ENCODE measurements around the gene BATF. TPM values are rescaled to one million over a fixed set of nuclear protein-coding genes. Genes with fewer than 3 reads are reported as not detected.

The BATF gene
- polyA plus RNA-seq, 3 donors = 1.2 to 17.2 (median 8.5) TPM

DNA sequence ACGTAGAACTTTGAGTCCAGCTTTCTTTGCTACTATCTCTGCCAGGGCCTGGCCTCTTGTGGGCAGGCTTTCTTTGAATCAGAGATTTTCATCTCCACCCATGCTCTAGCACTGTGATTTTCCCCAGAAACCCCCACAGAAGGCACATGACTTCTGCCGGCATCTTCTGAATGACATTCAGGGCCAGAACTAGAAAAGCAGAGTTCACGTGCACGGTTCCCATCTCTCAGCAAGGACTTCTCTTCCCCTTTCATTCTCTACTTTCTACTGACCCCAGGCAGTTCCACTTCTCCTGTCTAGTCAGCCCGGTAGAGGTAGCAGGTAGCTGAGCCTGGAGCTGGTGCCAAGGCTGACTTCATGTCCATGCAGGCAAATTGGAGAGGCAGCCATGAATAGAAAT lies 26.9 kb downstream of the BATF start:
- WGBS, 3 donors = 69 to 83% (median 72%) methylated on average over 5 of the region's 5 CpGs
- H3K27ac ChIP-seq (ENCODE audit: low read depth, low read length) = no peak overlapping the region

- no peak overlapping the region for H3K27ac ChIP-seq (ENCODE audit: low read depth, low read length)
- WGBS, 3 donors = 80 to 88% (median 87%) methylated on average over 7 of the region's 7 CpGs
Measured at GRCh38 chr14:75551021-75551420, 28.8 kb downstream of the BATF start.

DNA sequence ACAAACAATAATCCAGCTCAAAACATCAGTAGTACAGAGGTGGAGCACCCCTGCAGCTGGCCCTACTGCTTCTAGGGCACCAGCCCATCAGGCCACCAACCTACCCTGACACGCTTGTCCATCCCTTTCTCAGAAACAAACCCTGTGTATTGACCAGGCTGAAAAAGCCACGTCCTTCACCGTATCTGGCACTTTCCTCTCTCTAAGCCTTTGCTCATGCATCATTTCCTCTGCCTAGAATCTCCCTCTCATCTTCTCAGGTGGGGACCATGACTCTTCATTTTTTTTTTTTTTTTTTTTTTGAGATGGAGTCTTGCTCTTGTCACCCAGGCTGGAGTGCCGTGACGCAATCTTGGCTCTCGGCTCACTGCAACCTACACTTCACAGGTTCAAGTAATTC lies 30.9 kb downstream of the BATF start:
- WGBS, 3 donors = 88 to 95% (median 92%) methylated on average over 6 of the region's 6 CpGs
- no peak overlapping the region for H3K27ac ChIP-seq (ENCODE audit: low read depth, low read length)

DNA sequence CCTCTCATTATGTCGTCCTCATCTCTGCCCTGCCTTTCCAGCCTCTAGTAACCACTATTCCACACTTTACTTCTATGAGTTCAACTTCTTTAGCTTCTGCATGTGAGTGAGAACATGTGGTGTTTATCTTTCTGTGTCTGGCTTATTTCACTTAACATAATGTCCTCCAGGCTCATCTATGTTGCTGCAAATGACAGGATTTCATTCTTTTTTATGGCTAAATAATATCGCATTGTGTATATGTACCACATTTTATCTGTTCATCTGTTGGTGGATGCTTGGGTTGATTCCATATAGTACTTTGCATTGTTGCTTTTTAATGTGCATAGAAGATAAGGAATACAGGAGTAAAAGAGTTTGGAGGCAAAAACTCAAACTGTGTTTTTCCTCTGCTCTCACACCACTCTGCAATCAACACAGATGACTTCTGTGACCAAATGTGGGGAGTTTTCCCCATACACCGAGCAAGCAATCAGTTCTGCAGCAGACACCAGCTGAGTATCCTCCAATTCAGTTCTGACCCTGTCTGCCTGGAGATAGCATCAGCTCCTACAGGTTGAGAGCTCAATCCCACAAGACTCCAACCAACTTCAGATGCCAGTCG lies 31.6 kb downstream of the BATF start:
- WGBS, 3 donors = 58 to 75% (median 65%) methylated on average over 4 of the region's 4 CpGs
- no peak overlapping the region for H3K27ac ChIP-seq (ENCODE audit: low read depth, low read length)

DNA sequence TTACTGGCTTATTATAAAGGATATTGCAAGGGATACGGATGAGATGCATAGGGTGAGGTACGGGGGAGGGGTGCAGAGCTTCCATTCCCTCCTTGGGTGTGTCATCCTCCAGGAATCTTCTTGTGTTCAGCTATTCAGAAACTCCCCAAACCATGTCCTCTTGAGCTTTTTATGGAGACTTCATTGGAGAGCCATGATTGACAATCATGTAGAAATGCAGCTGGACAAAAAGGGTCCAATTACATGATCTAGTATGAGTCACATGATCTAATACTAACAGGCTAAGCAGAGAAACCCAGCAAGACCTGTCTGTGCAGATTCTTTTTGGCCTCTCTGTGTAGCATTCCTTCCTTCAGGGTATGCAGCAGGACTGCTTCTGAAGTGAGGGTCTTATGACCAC lies 32.2 kb downstream of the BATF start:
- WGBS, 3 donors = 44 to 61% (median 46%) methylated on average over 2 of the region's 2 CpGs
- H3K27ac ChIP-seq (ENCODE audit: low read depth, low read length) = no peak overlapping the region

GRCh38 chr14:75558440-75558839 lies 36.2 kb downstream of the BATF start:
- WGBS, 3 donors = 77 to 86% (median 84%) methylated on average over 5 of the region's 5 CpGs
- no peak overlapping the region for H3K27ac ChIP-seq (ENCODE audit: low read depth, low read length)

GRCh38 chr14:75559045-75559444 lies 36.8 kb downstream of the BATF start:
- no peak overlapping the region for H3K27ac ChIP-seq (ENCODE audit: low read depth, low read length)
- WGBS, 3 donors = 86 to 95% (median 86%) methylated on average over 6 of the region's 6 CpGs

DNA sequence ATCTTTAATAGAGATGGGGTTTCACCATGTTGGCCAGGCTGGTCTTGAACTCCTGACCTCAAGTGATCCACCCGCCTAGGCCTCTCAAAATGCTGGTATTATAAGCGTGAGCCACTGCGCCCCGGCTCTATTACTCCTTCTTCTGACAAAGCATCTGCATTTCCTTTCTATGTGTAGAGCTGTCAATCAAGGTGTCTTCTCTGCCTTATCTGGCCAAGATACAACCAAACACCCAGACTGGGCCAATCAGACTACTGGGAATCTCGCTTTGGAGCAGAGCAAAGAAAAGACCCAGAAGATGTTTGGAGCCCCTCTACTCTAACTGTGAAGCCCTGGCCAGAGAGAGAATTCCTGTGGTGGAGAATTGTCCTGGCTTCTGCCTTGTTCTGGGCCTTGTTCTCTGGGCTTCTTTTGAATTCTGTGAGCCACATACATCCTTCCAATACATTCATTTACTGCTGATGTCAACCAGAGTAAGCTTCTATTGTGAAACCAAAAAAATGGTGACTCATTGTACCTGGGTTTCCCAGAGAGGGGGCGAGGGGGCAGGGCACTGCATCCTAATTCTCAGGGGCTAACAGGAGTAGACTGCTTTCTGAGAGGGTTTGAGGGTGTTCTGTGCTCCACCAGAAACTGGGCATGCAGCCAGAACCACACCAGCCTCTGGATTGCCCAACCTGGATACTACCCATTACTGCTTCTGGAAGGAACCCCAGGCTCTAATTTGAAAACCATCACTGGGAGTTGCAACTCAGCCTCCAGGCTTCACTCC lies 37.4 kb downstream of the BATF start:
- H3K27ac ChIP-seq (ENCODE audit: low read depth, low read length) = no peak overlapping the region
- WGBS, 3 donors = 78 to 92% (median 82%) methylated on average over 6 of the region's 6 CpGs

DNA sequence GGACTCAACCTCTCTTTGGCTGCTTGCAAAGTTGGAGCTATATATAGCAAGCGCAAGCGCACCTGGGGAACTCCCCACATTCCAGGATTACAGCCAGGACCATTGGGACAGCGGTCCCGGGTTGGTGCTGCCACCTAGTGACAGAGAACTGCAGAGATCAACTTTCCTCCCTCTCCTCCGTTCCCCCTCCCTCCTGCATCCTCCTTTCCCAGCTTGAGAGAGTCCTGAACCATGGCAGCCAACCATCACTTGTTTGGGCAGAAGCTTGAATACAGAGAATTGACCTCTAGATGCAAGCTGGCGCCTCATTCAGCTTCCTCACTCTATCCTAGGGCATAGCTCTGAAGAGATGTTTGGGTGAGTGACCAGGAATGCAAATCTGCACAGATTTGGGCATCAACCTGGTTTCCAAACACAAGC lies 38.8 kb downstream of the BATF start:
- H3K27ac ChIP-seq (ENCODE audit: low read depth, low read length) = no peak overlapping the region
- WGBS, 3 donors = 2 to 3% (median 2%) methylated on average over 6 of the region's 6 CpGs

DNA sequence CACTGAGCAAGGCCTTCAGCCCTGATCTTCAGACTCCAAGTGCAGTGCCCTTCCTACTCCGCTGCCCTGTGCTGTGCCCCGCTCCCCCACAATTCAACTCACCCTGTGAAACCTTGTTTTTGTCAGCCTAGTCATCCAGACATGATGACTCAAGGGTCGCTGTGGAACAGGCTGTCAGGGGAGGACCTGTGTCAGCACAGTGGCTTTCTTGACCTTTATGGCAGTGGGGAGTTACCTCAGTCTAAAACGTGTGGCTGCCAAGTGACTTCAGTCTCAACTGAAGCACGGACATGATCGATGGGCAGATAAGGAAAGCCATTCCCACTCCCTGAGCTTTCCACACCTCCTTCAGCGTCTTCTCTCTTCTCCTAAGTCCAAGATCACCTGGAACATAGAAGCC lies 39.8 kb downstream of the BATF start:
- H3K27ac ChIP-seq (ENCODE audit: low read depth, low read length) = no peak overlapping the region
- 48 to 72% (median 62%) methylated on average over 7 of the region's 7 CpGs for WGBS, 3 donors

DNA sequence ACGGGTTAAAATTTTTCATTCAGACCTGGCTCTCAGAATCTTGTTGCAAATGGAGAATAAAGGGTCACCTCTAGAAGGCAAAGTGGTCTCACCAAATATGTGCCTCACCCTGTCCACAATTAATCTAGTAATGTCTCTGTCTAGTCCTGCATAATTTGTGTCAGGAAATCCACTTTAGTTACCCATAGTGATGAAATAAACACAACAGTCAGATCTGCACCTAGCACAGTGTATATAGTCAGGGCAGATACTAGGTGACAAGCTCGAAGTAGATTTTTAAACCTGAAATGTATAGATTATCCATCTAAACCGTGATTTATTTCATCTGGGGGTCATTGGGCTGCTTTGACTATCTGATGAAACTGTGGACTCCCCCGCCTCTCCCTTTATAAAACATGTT lies 40.2 kb downstream of the BATF start:
- H3K27ac ChIP-seq (ENCODE audit: low read depth, low read length) = no peak overlapping the region
- WGBS, 3 donors = 45 to 82% (median 78%) methylated on average over 4 of the region's 4 CpGs

DNA sequence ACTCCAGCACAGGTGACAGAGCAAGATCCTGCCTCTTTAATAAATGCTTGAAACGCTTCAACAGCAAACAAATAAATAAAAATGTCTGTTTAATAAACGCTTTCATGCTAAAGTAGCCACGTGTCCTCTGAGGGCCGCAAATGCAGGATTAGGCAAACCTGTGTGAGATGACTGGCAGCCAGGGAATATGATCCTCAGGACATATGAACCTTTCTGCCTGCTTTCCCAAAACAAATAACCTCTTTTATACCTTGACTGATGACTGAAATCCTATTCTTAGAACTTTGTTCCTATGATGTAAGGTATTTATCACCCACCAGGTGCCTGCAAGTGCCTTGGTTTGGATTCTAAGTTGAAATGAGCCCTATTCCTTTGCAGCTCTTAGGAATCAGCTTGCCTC lies 41.7 kb downstream of the BATF start:
- WGBS, 3 donors = 67 to 80% (median 80%) methylated on average over 4 of the region's 4 CpGs
- no peak overlapping the region for H3K27ac ChIP-seq (ENCODE audit: low read depth, low read length)

DNA sequence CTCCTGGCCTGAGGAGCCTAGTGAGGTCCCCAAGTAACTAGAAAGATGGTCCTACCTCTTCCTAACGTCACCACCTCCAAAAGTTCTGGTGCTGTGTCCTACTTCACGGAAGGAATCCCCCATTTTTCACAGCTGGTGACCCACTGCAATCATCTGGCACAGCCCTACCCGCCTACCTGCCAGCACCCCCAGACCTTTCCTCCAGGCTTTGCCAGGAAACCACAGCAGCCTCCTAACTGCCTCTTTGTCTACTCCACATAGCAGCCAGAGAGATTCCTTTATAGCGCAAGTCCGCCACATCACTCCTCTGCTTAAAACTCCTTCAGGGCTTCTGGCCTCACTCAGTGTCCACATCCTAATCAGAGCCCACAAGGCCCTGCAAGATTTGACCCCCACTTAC lies 42.8 kb downstream of the BATF start:
- WGBS, 3 donors = 68 to 96% (median 74%) methylated on average over 5 of the region's 5 CpGs
- H3K27ac ChIP-seq (ENCODE audit: low read depth, low read length) = no peak overlapping the region

- WGBS, 3 donors = 63 to 78% (median 66%) methylated on average over 4 of the region's 4 CpGs
- H3K27ac ChIP-seq (ENCODE audit: low read depth, low read length) = no peak overlapping the region
Measured at GRCh38 chr14:75566321-75566720, 44.1 kb downstream of the BATF start.

- no peak overlapping the region for H3K27ac ChIP-seq (ENCODE audit: low read depth, low read length)
- WGBS, 3 donors = 82 to 91% (median 84%) methylated on average over 8 of the region's 8 CpGs
Measured at GRCh38 chr14:75566752-75567151, 44.5 kb downstream of the BATF start.

DNA sequence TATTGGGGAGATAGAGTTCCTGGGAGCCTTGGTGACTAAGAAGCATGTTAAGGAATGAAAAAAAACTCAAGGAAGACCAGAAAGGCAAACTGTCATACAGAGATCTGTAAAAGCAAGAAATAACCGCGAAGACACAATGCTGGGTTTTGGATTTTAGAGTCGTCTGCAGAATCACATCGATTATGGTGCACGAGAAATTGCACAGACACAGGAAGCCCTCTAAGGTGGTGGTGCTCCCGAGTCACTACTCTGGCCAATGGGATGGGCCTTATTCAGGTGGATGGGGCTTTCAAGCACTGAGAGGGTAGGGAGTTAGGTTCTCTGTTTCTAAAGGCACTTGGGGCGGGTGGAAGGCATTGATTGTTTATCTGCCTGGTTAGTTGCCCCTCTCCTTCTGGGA lies 45.9 kb downstream of the BATF start:
- WGBS, 3 donors = 84 to 88% (median 86%) methylated on average over 7 of the region's 7 CpGs
- H3K27ac ChIP-seq (ENCODE audit: low read depth, low read length) = no peak overlapping the region

DNA sequence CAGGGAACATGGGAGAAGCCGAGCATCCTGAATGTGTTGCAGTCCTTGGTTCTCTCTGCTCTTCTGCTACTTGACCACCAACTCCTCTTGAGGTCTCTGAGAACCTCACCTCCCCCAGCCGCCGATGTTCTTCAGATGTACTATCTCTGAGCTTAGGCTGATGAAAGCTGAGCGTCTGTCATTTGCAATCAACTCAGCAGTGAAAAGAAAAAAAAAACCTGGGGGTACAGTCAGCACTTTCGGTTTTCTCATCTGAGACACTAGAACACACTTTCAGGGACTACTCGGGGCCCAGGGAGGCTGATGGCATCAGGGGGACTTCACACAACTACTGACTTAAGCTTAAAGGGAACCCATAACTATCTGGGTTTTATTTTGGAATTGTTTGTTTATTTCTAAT lies 46.5 kb downstream of the BATF start:
- no peak overlapping the region for H3K27ac ChIP-seq (ENCODE audit: low read depth, low read length)
- 85 to 88% (median 86%) methylated on average over 6 of the region's 6 CpGs for WGBS, 3 donors

GRCh38 chr14:75570797-75571196 lies 48.5 kb downstream of the BATF start:
- H3K27ac ChIP-seq (ENCODE audit: low read depth, low read length) = no peak overlapping the region
- WGBS, 3 donors = 33 to 58% (median 56%) methylated on average over 2 of the region's 2 CpGs

DNA sequence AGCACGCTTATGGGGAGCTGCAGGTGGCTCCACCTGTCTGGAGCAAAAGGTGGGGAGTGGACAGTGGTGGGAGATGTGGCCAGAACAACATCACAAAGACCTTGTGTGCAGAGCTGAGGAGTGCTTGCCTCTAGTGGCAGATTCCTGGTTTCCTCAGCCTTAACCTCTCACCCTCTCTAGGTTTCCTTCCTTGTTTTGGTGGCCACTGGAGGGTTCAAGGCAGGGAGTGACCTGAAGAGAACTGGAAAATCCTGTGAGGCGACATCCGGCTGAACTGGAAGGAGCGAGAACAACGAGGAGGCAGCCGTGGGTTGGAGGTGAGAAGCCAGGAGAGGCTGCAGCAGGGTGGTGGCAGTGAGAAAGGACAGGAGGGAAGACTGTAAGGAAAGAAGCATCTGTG lies 49.8 kb downstream of the BATF start:
- no peak overlapping the region for H3K27ac ChIP-seq (ENCODE audit: low read depth, low read length)
- 77 to 82% (median 77%) methylated on average over 6 of the region's 6 CpGs for WGBS, 3 donors

- WGBS, 3 donors = 58 to 70% (median 66%) methylated on average over 3 of the region's 3 CpGs
- no peak overlapping the region for H3K27ac ChIP-seq (ENCODE audit: low read depth, low read length)
Measured at GRCh38 chr14:75577090-75577489, 54.8 kb downstream of the BATF start.
